CD4-positive, alpha-beta T cell treated with Interleukin-4 for 4 hours (primary cell): ENCODE results near the gene DOK4.
A peak's percentile ranks its signal among the peaks of the same experiment; 100 is the strongest.

Source experiments
- DNase-seq: peaks from one replicate; pipeline ENCODE4 v3.0.0-alpha.2; 2020

Gene DOK4

GRCh38 chr16:57485916-57486857, at the start of gene DOK4:
DOK4 (minus strand) TSS chr16:57486493; CDS start chr16:57479507, 6,986 bp downstream.
- peak; percentile 62 for DNase-seq

- peak; percentile 96 for DNase-seq
These were observed 49.5 kb upstream of the DOK4 start for GRCh38 chr16:57535680-57536305.

GRCh38 chr16:57534881-57535658, 48.8 kb upstream of the DOK4 start:
- no peak for DNase-seq

GRCh38 chr16:57534337-57534880, 48.1 kb upstream of the DOK4 start:
- no peak for DNase-seq

GRCh38 chr16:57533431-57534336, 47.4 kb upstream of the DOK4 start:
- no peak for DNase-seq

- DNase-seq = no peak
These were observed 46.0 kb upstream of the DOK4 start for GRCh38 chr16:57532266-57532625.

- no peak for DNase-seq
These were observed 45.5 kb upstream of the DOK4 start for GRCh38 chr16:57531635-57532265.

GRCh38 chr16:57531253-57531575, 44.9 kb upstream of the DOK4 start:
- no peak for DNase-seq

- no peak for DNase-seq
These were observed 44.4 kb upstream of the DOK4 start for GRCh38 chr16:57530522-57531252.

GRCh38 chr16:57530104-57530521, 43.8 kb upstream of the DOK4 start:
- DNase-seq = peak; percentile 85

GRCh38 chr16:57529391-57530103, 43.3 kb upstream of the DOK4 start:
- no peak for DNase-seq

GRCh38 chr16:57528499-57529390, 42.5 kb upstream of the DOK4 start:
- no peak for DNase-seq

GRCh38 chr16:57527610-57528360, 41.5 kb upstream of the DOK4 start:
- DNase-seq = no peak

GRCh38 chr16:57527027-57527426, 40.7 kb upstream of the DOK4 start:
- DNase-seq = no peak

GRCh38 chr16:57526498-57526897, 40.2 kb upstream of the DOK4 start:
- DNase-seq = no peak

GRCh38 chr16:57525761-57526160, 39.5 kb upstream of the DOK4 start:
- DNase-seq = no peak

- DNase-seq = no peak
These were observed 36.7 kb upstream of the DOK4 start for GRCh38 chr16:57522960-57523359.

- peak; percentile 76 for DNase-seq
These were observed 33.6 kb upstream of the DOK4 start for GRCh38 chr16:57519796-57520360.
